GM21447 (cell line): ENCODE results near the gene THPO.

Experiments
- ATAC-seq: cut with Tn5 transposase; IDR thresholded peaks from one replicate; pipeline ENCODE4 v1.9.1; 2021; ENCODE audit not compliant: unreplicated experiment

The THPO gene

GRCh38 chr3:184384856-184385422 lies 6.9 kb upstream of the THPO start:
- ATAC-seq: no peak

- ATAC-seq: no peak
These were observed 6.3 kb upstream of the THPO start for GRCh38 chr3:184384342-184384741.

GRCh38 chr3:184383033-184383740 lies 5.2 kb upstream of the THPO start:
- no peak for ATAC-seq

- no peak for ATAC-seq
These were observed 4.5 kb upstream of the THPO start for GRCh38 chr3:184382326-184383032.

- no peak for ATAC-seq
These were observed 3.5 kb upstream of the THPO start for GRCh38 chr3:184381261-184382224.

- ATAC-seq: no peak
These were observed 2.7 kb upstream of the THPO start for GRCh38 chr3:184380627-184381260.

- ATAC-seq: no peak
These were observed 2.2 kb upstream of the THPO start for GRCh38 chr3:184380185-184380626.

- no peak for ATAC-seq
These were observed 1.6 kb upstream of the THPO start, which contains the start of gene CHRD for GRCh38 chr3:184379358-184380184. Gene CHRD (plus strand): TSS chr3:184380054. CDS start chr3:184380319, 265 bp downstream.

GRCh38 chr3:184378651-184379357 lies 797 bp upstream of the THPO start:
- ATAC-seq: no peak

GRCh38 chr3:184377374-184377773 lies 633 bp downstream of the THPO start:
- ATAC-seq: no peak

- ATAC-seq: no peak
These were observed 2.1 kb downstream of the THPO start for GRCh38 chr3:184375747-184376461.

- ATAC-seq: no peak
These were observed 4.6 kb downstream of the THPO start for GRCh38 chr3:184373422-184373821.

GRCh38 chr3:184372911-184373310 lies 5.1 kb downstream of the THPO start:
- no peak for ATAC-seq

- ATAC-seq: no peak
These were observed 5.6 kb downstream of the THPO start for GRCh38 chr3:184372296-184372821.

GRCh38 chr3:184371570-184372018 lies 6.4 kb downstream of the THPO start:
- peak; percentile 67 for ATAC-seq

- no peak for ATAC-seq
These were observed 9.3 kb downstream of the THPO start for GRCh38 chr3:184368586-184369183.

- ATAC-seq: no peak
These were observed 9.9 kb downstream of the THPO start for GRCh38 chr3:184368116-184368515.
